PC-9 (cell line): ENCODE results near the gene MBNL1. TPM values are rescaled to one million over a fixed set of nuclear protein-coding genes. Genes with fewer than 3 reads are reported as not detected.

Source experiments
- BruUV-seq: library from RNA; stranded (reverse); fragments of 400-500 nt; replicated peaks from 2 replicates; lab custom pipeline; 2021; lab: Mats Ljungman, UMichigan
- CTCF ChIA-PET: fragments of 300-600 bp; sonication (Branson Sonifier 250); formaldehyde crosslinking; loops from one replicate; lab custom pipeline; 2022; ENCODE audit warnings: antibody characterized with exemption; lab: Charles Lee
- POLR2A ChIA-PET: fragments of 300-600 bp; sonication (Branson Sonifier 250); formaldehyde crosslinking; loops from one replicate; lab custom pipeline; 2022; ENCODE audit warnings: antibody characterized with exemption; ENCODE audit not compliant: unreplicated experiment; lab: Charles Lee
- DNase-seq, 2 experiments: peaks; one replicate each; pipeline versions ENCODE4 v3.0.0 to v3.0.0-alpha.2; 2015 to 2022; ENCODE audit warnings: mixed read lengths in 1 of 2
- H2AFZ ChIP-seq: fragments of 200-600 bp; sonication (generic); 2 replicates; pipeline ENCODE4 v1.8.1; 2017; ENCODE audit warnings: antibody characterized with exemption
- H3F3A ChIP-seq: fragments of 200-600 bp; sonication (generic); 2 replicates; pipeline ENCODE4 v1.8.1; 2017; ENCODE audit warnings: antibody characterized with exemption, mild to moderate bottlenecking, low read depth; ENCODE audit not compliant: insufficient read depth
- H3K27ac ChIP-seq: fragments of 200-600 bp; sonication (generic); 2 replicates; pipeline ENCODE4 v1.6.1; 2016; ENCODE audit warnings: mixed run types
- H3K27me3 ChIP-seq: fragments of 200-600 bp; sonication (generic); 2 replicates; pipeline ENCODE4 v1.6.1; 2016; ENCODE audit warnings: low read depth, mixed run types; ENCODE audit not compliant: insufficient read depth
- H3K36me3 ChIP-seq: fragments of 200-600 bp; sonication (generic); 2 replicates; pipeline ENCODE4 v1.6.1; 2016; ENCODE audit warnings: low read depth, mixed run types
- H3K4me1 ChIP-seq: fragments of 200-600 bp; sonication (generic); replicated peaks from 2 replicates; pipeline ENCODE4 v1.6.1; 2016; ENCODE audit warnings: mixed run types; ENCODE audit not compliant: insufficient read depth
- H3K4me2 ChIP-seq: fragments of 200-600 bp; sonication (generic); 2 replicates; pipeline ENCODE4 v1.6.1; 2017; ENCODE audit warnings: mixed run types
- H3K4me3 ChIP-seq: fragments of 200-600 bp; sonication (generic); 2 replicates; pipeline ENCODE4 v1.6.1; 2016; ENCODE audit warnings: mixed run types
- H3K79me2 ChIP-seq: fragments of 200-600 bp; sonication (generic); 2 replicates; pipeline ENCODE4 v1.6.1; 2017; ENCODE audit warnings: low read depth, mixed run types
- H3K9me2 ChIP-seq: fragments of 200-600 bp; sonication (generic); 2 replicates; pipeline ENCODE4 v1.8.1; 2017; ENCODE audit warnings: mild to moderate bottlenecking; ENCODE audit not compliant: insufficient read depth
- H3K9me3 ChIP-seq: fragments of 200-600 bp; sonication (generic); 2 replicates; pipeline ENCODE4 v1.8.1; 2016; ENCODE audit warnings: low read depth; ENCODE audit not compliant: insufficient read depth
- H4K20me1 ChIP-seq: fragments of 200-600 bp; sonication (generic); 2 replicates; pipeline ENCODE4 v1.8.1; 2017; ENCODE audit not compliant: insufficient read depth
- EZH2 ChIP-seq: fragments of 200-600 bp; sonication (generic); IDR thresholded peaks from 2 replicates; pipeline ENCODE4 v1.8.0; 2017; ENCODE audit warnings: antibody characterized with exemption, low read depth
- intact Hi-C: fragments of 100-400 bp; cut with micrococcal nuclease; formaldehyde crosslinking; loops from one replicate; pipeline ENCODE4 v1.10.0; 2022; ENCODE audit not compliant: unreplicated experiment
- total RNA-seq: library from RNA; stranded (reverse); gene quantifications from 2 replicates; pipeline ENCODE4 v1.2.3, GENCODE V29; 2021
- TF ChIP-seq, protein P1 (sequence below): fragments of 200-600 bp; sonication (generic); conservative IDR thresholded peaks from 2 replicates; pipeline ENCODE4 v1.6.1; 2017; ENCODE audit warnings: mixed run types, antibody characterized with exemption, mild to moderate bottlenecking, moderate library complexity

The MBNL1 gene
- total RNA-seq, 1 experiment from 2014 or later: 176 TPM

DNA sequence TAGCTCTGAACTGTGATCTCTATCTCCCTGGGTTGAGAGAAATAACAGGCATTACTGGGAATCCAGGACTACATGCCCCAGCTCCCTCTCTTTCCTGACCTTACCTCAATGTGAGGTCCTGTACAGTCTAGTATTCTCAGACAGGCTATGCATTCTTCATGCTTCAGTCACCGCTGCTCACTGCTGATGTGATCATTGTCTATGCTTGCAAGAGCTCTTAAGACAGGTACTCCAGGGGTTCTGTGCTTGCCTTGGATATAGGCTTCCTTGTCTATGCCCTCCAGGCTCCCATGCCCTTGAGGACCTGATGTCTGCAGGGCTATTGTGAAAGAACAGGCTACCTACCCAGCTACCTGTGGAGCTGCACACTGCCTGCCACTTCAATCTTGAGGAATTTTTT is 183.6 kb downstream of the MBNL1 start:
- H3K4me2 ChIP-seq: no peak overlapping the region
- H3K27ac ChIP-seq: no peak overlapping the region
- ChIA-PET POLR2A (no interaction called here), CTCF (interaction anchor here (0.5 kb wide), 2 partner anchors 72 to 1787 kb away, joined by 3 to 12 read pairs; no protein-coding TSS in a partner anchor)
- H2AFZ ChIP-seq: no peak overlapping the region
- no peaks in the 10 kb centered on the region for H3K4me1 ChIP-seq
- H3F3A ChIP-seq: 0 out of 2 replicates have a peak, but pooled peaks cover 6% of the 10 kb centered on the region
- no peaks in the 10 kb centered on the region for H4K20me1 ChIP-seq
- no peaks in the 10 kb centered on the region for H3K79me2 ChIP-seq
- H3K9me3 ChIP-seq: no peaks in the 10 kb centered on the region
- BruUV-seq: no TSS peak
- no peaks in the 10 kb centered on the region for H3K27me3 ChIP-seq
- no peaks in the 10 kb centered on the region; the same call in 1 of the 2 replicates for H3K9me2 ChIP-seq
- no peak overlapping the region for H3K4me3 ChIP-seq
- no peak for DNase-seq
- intact Hi-C loops: no loop called here
- no peak for TF ChIP-seq EZH2
- H3K36me3 ChIP-seq: peaks cover 19% of the 10 kb centered on the region; the same call in 1 of the 2 replicates

DNA sequence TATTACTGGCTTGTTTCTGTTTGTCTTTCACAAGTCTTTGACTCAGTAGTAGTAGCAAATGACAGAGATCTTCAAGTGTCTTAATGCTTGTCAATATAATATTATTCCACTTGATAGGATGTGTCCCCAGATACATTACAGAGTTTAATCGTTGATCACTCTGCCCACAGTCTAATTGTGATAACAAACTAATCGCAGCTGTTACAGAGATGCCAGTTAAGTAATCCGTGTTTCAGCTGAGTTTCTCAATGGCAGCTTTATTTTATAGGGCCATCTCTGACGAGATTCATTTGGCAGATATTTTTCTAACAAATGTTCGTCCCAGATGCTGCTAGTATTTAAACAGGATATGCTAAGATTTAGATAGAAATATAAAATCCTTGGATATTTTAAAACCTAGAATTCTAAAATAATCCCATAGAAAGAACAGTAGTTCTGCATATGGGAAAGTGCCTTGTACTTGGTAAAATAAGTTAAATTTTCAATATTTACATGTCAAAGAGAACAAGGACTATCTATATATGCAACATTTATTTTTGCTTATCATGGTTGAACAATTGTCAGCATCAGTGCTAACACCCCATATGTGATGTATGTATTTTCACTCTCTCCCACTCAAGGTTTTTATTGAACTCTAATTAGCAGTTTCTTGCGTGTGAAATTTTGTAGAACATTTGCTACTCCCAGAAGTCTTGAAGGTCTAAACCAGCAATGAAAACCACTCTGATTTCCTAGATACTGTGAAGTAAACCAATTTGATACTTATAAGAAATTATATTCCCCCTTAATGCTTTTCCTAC is 185.5 kb downstream of the MBNL1 start:
- TF ChIP-seq, protein P1, sequence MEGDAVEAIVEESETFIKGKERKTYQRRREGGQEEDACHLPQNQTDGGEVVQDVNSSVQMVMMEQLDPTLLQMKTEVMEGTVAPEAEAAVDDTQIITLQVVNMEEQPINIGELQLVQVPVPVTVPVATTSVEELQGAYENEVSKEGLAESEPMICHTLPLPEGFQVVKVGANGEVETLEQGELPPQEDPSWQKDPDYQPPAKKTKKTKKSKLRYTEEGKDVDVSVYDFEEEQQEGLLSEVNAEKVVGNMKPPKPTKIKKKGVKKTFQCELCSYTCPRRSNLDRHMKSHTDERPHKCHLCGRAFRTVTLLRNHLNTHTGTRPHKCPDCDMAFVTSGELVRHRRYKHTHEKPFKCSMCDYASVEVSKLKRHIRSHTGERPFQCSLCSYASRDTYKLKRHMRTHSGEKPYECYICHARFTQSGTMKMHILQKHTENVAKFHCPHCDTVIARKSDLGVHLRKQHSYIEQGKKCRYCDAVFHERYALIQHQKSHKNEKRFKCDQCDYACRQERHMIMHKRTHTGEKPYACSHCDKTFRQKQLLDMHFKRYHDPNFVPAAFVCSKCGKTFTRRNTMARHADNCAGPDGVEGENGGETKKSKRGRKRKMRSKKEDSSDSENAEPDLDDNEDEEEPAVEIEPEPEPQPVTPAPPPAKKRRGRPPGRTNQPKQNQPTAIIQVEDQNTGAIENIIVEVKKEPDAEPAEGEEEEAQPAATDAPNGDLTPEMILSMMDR: no peak
- TF ChIP-seq EZH2: no peak
- Histone ChIP-seq H3K9me3 (no peaks in the 10 kb centered on the region), H3K4me2 (no peak overlapping the region), H3K36me3 (peaks cover 19% of the 10 kb centered on the region; the same call in 1 of the 2 replicates), H3K27me3 (no peaks in the 10 kb centered on the region), H4K20me1 (no peaks in the 10 kb centered on the region), H3K4me1 (no peaks in the 10 kb centered on the region), H3K4me3 (no peak overlapping the region), H2AFZ (no peak overlapping the region), H3K79me2 (no peaks in the 10 kb centered on the region), H3K27ac (no peak overlapping the region), H3F3A (0 out of 2 replicates have a peak, but pooled peaks cover 2% of the 10 kb centered on the region), H3K9me2 (no peaks in the 10 kb centered on the region; the same call in 1 of the 2 replicates)
- ChIA-PET CTCF (no interaction called here), POLR2A (no interaction called here)
- DNase-seq: no peak
- intact Hi-C loops: no loop called here
- BruUV-seq: no TSS peak

DNA sequence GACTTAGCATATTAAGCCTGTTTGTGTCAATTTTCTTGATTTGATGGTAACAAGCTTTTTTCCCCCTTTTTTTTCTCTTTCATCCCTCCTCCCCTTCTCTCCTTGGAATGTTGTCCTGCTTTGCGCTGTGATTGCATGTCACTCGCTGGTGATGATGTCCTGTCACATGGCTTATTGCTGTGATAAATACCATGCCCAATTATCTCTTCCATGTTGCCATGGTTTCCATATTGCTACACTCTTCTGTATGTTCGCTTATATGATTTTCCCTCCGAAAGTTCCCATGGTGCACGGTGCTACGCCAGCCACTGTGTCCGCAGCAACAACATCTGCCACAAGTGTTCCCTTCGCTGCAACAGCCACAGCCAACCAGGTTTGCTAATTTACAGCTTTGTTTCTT is 187.3 kb downstream of the MBNL1 start:
- Histone ChIP-seq H3K9me3 (no peaks in the 10 kb centered on the region), H3K4me2 (no peak overlapping the region), H3K36me3 (peaks cover 19% of the 10 kb centered on the region; the same call in 1 of the 2 replicates), H3K4me1 (no peaks in the 10 kb centered on the region), H2AFZ (no peak overlapping the region), H3F3A (no peaks in the 10 kb centered on the region), H3K27me3 (no peaks in the 10 kb centered on the region), H3K4me3 (no peak overlapping the region), H3K27ac (no peak overlapping the region), H3K79me2 (no peaks in the 10 kb centered on the region), H3K9me2 (no peaks in the 10 kb centered on the region; the same call in 1 of the 2 replicates), H4K20me1 (no peaks in the 10 kb centered on the region)
- no peak for TF ChIP-seq EZH2
- TF ChIP-seq, protein P1: no peak
- no TSS peak for BruUV-seq
- DNase-seq: no peak
- POLR2A ChIA-PET: no interaction called here
- intact Hi-C loops: no loop called here
- CTCF ChIA-PET: interaction anchor here (0.6 kb wide), 1 partner anchor 130 kb away, joined by 3 read pairs; no protein-coding TSS in a partner anchor
